Activated B cell treated with CpG ODN at 0.5 μM for 24 hours (primary cell): ENCODE data around the gene COL25A1. TPM values are rescaled to one million over a fixed set of nuclear protein-coding genes. Genes with fewer than 3 reads are reported as not detected.

ENCODE experiments used
- ATAC-seq: fragments of 200-7000 bp; cut with Tn5 transposase; one replicate; pipeline ENCODE4 v1.10.0; 2021; ENCODE audit warnings: low read depth, mild to moderate bottlenecking, moderate library complexity
- CTCF ChIA-PET: fragments of 350-600 bp; sonication (Branson Sonifier 250); formaldehyde crosslinking; loops from one replicate; lab custom pipeline; 2021; ENCODE audit warnings: antibody characterized with exemption; lab: Charles Lee
- POLR2A ChIA-PET: fragments of 350-600 bp; sonication (Branson Sonifier 250); formaldehyde crosslinking; loops from one replicate; lab custom pipeline; 2021; ENCODE audit warnings: antibody characterized with exemption; lab: Charles Lee
- DNase-seq: peaks from one replicate; pipeline ENCODE4 v3.0.0; 2022
- H3K27ac Mint-ChIP-seq: one replicate; pipeline ENCODE4 v1.8.0; 2020; ENCODE audit warnings: mixed read lengths
- H3K27me3 Mint-ChIP-seq: one replicate; pipeline ENCODE4 v1.8.0; 2021; ENCODE audit warnings: mixed read lengths
- H3K36me3 Mint-ChIP-seq: one replicate; pipeline ENCODE4 v1.8.0; 2021; ENCODE audit warnings: low read depth, mixed read lengths
- H3K4me1 Mint-ChIP-seq: one replicate; pipeline ENCODE4 v1.8.0; 2021; ENCODE audit warnings: mixed read lengths
- H3K4me3 Mint-ChIP-seq: one replicate; pipeline ENCODE4 v1.8.0; 2020; ENCODE audit warnings: mild to moderate bottlenecking, mixed read lengths
- H3K9me3 Mint-ChIP-seq: one replicate; pipeline ENCODE4 v1.8.0; 2020; ENCODE audit warnings: mixed read lengths
- CTCF ChIP-seq: fragments of 200-600 bp; IDR thresholded peaks from one replicate; pipeline ENCODE4 v1.8.0; 2022; ENCODE audit warnings: antibody characterized with exemption, mild to moderate bottlenecking
- intact Hi-C: fragments of 100-400 bp; cut with micrococcal nuclease; formaldehyde crosslinking; loops from one replicate; pipeline ENCODE4 v1.15.1; 2024
- total RNA-seq: library from RNA; stranded (reverse); gene quantifications from 2 replicates; pipeline ENCODE4 v1.2.3, GENCODE V29; 2022

COL25A1 gene
- total RNA-seq, 1 donor from 2014 or later, result not detected

GRCh38 chr4:109128589-109128988 lies 173.9 kb downstream of the COL25A1 start:
- no peak for TF ChIP-seq CTCF
- Mint-ChIP-seq H3K36me3 (no peaks in the 10 kb centered on the region), H3K4me3 (no peak overlapping the region), H3K27ac (no peak overlapping the region), H3K27me3 (no peaks in the 10 kb centered on the region), H3K9me3 (no peaks in the 10 kb centered on the region), H3K4me1 (no peaks in the 10 kb centered on the region)
- ChIA-PET CTCF (no interaction called here), POLR2A (no interaction called here)
- intact Hi-C loops, result no loop called here
- no peak for ATAC-seq
- no peak for DNase-seq

- no peak for DNase-seq
- Mint-ChIP-seq H3K27ac (no peak overlapping the region), H3K4me1 (no peaks in the 10 kb centered on the region), H3K9me3 (no peaks in the 10 kb centered on the region), H3K4me3 (no peak overlapping the region), H3K27me3 (no peaks in the 10 kb centered on the region), H3K36me3 (no peaks in the 10 kb centered on the region)
- intact Hi-C loops, result no loop called here
- ChIA-PET POLR2A (no interaction called here), CTCF (no interaction called here)
- no peak for TF ChIP-seq CTCF
- ATAC-seq, result no peak
These were observed 174.6 kb downstream of the COL25A1 start for GRCh38 chr4:109127866-109128265.

- POLR2A ChIA-PET, result no interaction called here
- no peak for TF ChIP-seq CTCF
- CTCF ChIA-PET, result no interaction called here
These were observed 175.6 kb downstream of the COL25A1 start for GRCh38 chr4:109126856-109127255.

GRCh38 chr4:109125084-109125483 lies 177.4 kb downstream of the COL25A1 start:
- POLR2A ChIA-PET, result no interaction called here
- Mint-ChIP-seq H3K4me1 (no peaks in the 10 kb centered on the region), H3K4me3 (no peak overlapping the region), H3K27ac (no peak overlapping the region), H3K27me3 (peaks cover under 1% of the 10 kb centered on the region), H3K36me3 (no peaks in the 10 kb centered on the region), H3K9me3 (peaks cover under 1% of the 10 kb centered on the region)
- TF ChIP-seq CTCF, result no peak
- no peak for ATAC-seq
- CTCF ChIA-PET, result no interaction called here
- intact Hi-C loops, result no loop called here
- DNase-seq, result no peak

More at GRCh38 chr4:109126856-109127255, 175.6 kb downstream of the COL25A1 start:
- Mint-ChIP-seq H3K36me3 (no peaks in the 10 kb centered on the region), H3K9me3 (no peaks in the 10 kb centered on the region), H3K27me3 (no peaks in the 10 kb centered on the region), H3K27ac (no peak overlapping the region), H3K4me1 (no peaks in the 10 kb centered on the region), H3K4me3 (no peak overlapping the region)
- no peak for ATAC-seq
- no peak for DNase-seq
- intact Hi-C loops, result no loop called here

GRCh38 chr4:109123951-109124350 lies 178.5 kb downstream of the COL25A1 start:
- peaks cover 3% of the 10 kb centered on the region for H3K9me3 Mint-ChIP-seq
- POLR2A ChIA-PET, result no interaction called here
- no peak overlapping the region for H3K27ac Mint-ChIP-seq
- intact Hi-C loops, result no loop called here
- ATAC-seq (no peak), DNase-seq (no peak)
- no peaks in the 10 kb centered on the region for H3K4me1 Mint-ChIP-seq
- H3K27me3 Mint-ChIP-seq, result peaks cover 4% of the 10 kb centered on the region
- H3K36me3 Mint-ChIP-seq, result no peaks in the 10 kb centered on the region
- no peak for TF ChIP-seq CTCF
- CTCF ChIA-PET, result no interaction called here
- H3K4me3 Mint-ChIP-seq, result no peak overlapping the region
